K562 (cell line): ENCODE data around the gene LRRC25. TPM values are rescaled to one million over a fixed set of nuclear protein-coding genes. Genes with fewer than 3 reads are reported as not detected.
A peak's percentile ranks its signal among the peaks of the same experiment; 100 is the strongest.

Experiments
- CBFA2T3 ChIP-seq: fragments of 450-650 bp; IDR thresholded peaks from 2 replicates; pipeline ENCODE4 v1.6.1; 2017
- FOXA1 ChIP-seq: fragments of 450-650 bp; IDR thresholded peaks from 2 replicates; pipeline ENCODE4 v1.6.1; 2016; ENCODE audit warnings: mild to moderate bottlenecking, borderline replicate concordance
- FOXK2 ChIP-seq, 2 experiments: fragments of 450-650 bp; IDR thresholded peaks in 1 of 2; conservative IDR thresholded peaks in 1 of 2; 2 replicates each; pipeline ENCODE4 v1.6.1; 2016; ENCODE audit warnings: low read depth in 2 of 2, mild to moderate bottlenecking in 1 of 2
- GTF3C2 ChIP-seq: IDR thresholded peaks from 3 replicates; pipeline ENCODE4 v1.6.1; 2011; ENCODE audit warnings: borderline replicate concordance, mild to moderate bottlenecking, moderate library complexity; ENCODE audit not compliant: insufficient read length; ENCODE audit errors: extremely low read depth
- HNRNPH1 ChIP-seq: fragments of 200-400 bp; formaldehyde crosslinking; optimal IDR thresholded peaks from 2 replicates; pipeline ENCODE3; 2017; ENCODE audit warnings: low read depth, mild to moderate bottlenecking, low read length, moderate library complexity
- IFI16 ChIP-seq: fragments of 250-450 bp; sonication (Bioruptor Pico); IDR thresholded peaks from 2 replicates; pipeline ENCODE4 v2.1.2; 2022; ENCODE audit warnings: mild to moderate bottlenecking, inconsistent platforms
- ILK ChIP-seq: fragments of 450-650 bp; IDR thresholded peaks from 2 replicates; pipeline ENCODE4 v1.6.1; 2016; ENCODE audit warnings: missing genetic modification characterization, low read depth, mild to moderate bottlenecking, missing compliant biosample characterization, moderate library complexity, borderline replicate concordance
- JUN ChIP-seq, 2 experiments: sonication (generic) in 1 of 2; formaldehyde crosslinking in 1 of 2; IDR thresholded peaks; 2 replicates each; pipeline versions ENCODE4 v1.6.1 to v1.8.0; 2012 to 2022; ENCODE audit warnings: borderline replicate concordance in 2 of 2, mild to moderate bottlenecking in 2 of 2, improper control_type of control experiment in 1 of 2, low read depth in 1 of 2, low read length in 1 of 2, missing genetic modification reagents in 1 of 2
- KAT8 ChIP-seq: fragments of 450-650 bp; IDR thresholded peaks from 2 replicates; pipeline ENCODE4 v1.6.1; 2016; ENCODE audit warnings: low read depth, mild to moderate bottlenecking
- KLF13 ChIP-seq: fragments of 450-650 bp; IDR thresholded peaks from 2 replicates; pipeline ENCODE4 v1.6.1; 2016; ENCODE audit warnings: missing genetic modification characterization, low read depth, mild to moderate bottlenecking, missing compliant biosample characterization, moderate library complexity, borderline replicate concordance
- MBD2 ChIP-seq: sonication (generic); IDR thresholded peaks from 2 replicates; pipeline ENCODE4 v1.6.1; 2016; ENCODE audit warnings: low read depth, borderline replicate concordance
- MCM2 ChIP-seq: fragments of 450-650 bp; IDR thresholded peaks from 2 replicates; pipeline ENCODE4 v1.6.1; 2017; ENCODE audit warnings: low read depth, mild to moderate bottlenecking
- PKNOX1 ChIP-seq: fragments of 450-650 bp; IDR thresholded peaks from 2 replicates; pipeline ENCODE4 v1.6.1; 2016
- RBM25 ChIP-seq: fragments of 200-400 bp; formaldehyde crosslinking; IDR thresholded peaks from 2 replicates; pipeline ENCODE4 v1.6.1; 2018; ENCODE audit warnings: low read length, low read depth, moderate library complexity; ENCODE audit not compliant: severe bottlenecking
- SMARCA5 ChIP-seq: fragments of 450-650 bp; IDR thresholded peaks from 2 replicates; pipeline ENCODE4 v1.6.1; 2016
- SPI1 ChIP-seq: IDR thresholded peaks from 2 replicates; pipeline ENCODE4 v1.6.1; 2011; ENCODE audit warnings: low read depth, low read length, control low read depth, borderline replicate concordance
- STAT5B ChIP-seq: fragments of 250-450 bp; sonication (Bioruptor Pico); IDR thresholded peaks from 2 replicates; pipeline ENCODE4 v1.8.0; 2021; ENCODE audit warnings: mild to moderate bottlenecking, inconsistent platforms
- TBP ChIP-seq: optimal IDR thresholded peaks from 2 replicates; pipeline ENCODE3; 2011; ENCODE audit warnings: low read depth, low read length, improper control_type of control experiment
- TGIF2 ChIP-seq: sonication (generic); formaldehyde crosslinking; IDR thresholded peaks from 2 replicates; pipeline ENCODE4 v1.8.1; 2022; ENCODE audit warnings: mild to moderate bottlenecking, missing genetic modification reagents, moderate library complexity
- THRAP3 ChIP-seq: fragments of 450-650 bp; IDR thresholded peaks from 2 replicates; pipeline ENCODE4 v1.6.1; 2016; ENCODE audit warnings: mild to moderate bottlenecking, inconsistent platforms, borderline replicate concordance
- THRB ChIP-seq: fragments of 450-650 bp; formaldehyde crosslinking; conservative IDR thresholded peaks from 2 replicates; pipeline ENCODE4 v1.4.0; 2022; ENCODE audit warnings: mild to moderate bottlenecking, missing genetic modification characterization
- TRIM28 ChIP-seq: fragments of 450-650 bp; IDR thresholded peaks from 2 replicates; pipeline ENCODE4 v1.6.1; 2017
- ZNF354B ChIP-seq: fragments of 250-450 bp; sonication (Bioruptor Pico); IDR thresholded peaks from 2 replicates; pipeline ENCODE4 v1.4.0; 2020
- ZNF444 ChIP-seq: fragments of 250-450 bp; sonication (Bioruptor Pico); IDR thresholded peaks from 2 replicates; pipeline ENCODE4 v1.4.0; 2020; ENCODE audit warnings: mild to moderate bottlenecking, moderate library complexity
- ZNF695 ChIP-seq: fragments of 450-650 bp; formaldehyde crosslinking; IDR thresholded peaks from 2 replicates; pipeline ENCODE4 v1.4.0; 2020; ENCODE audit warnings: mild to moderate bottlenecking, moderate library complexity
- ZNF75A ChIP-seq: fragments of 450-650 bp; formaldehyde crosslinking; IDR thresholded peaks from 2 replicates; pipeline ENCODE4 v1.4.0; 2020; ENCODE audit warnings: mild to moderate bottlenecking
- polyA plus RNA-seq, 8 experiments: library from polyadenylated mRNA; depleted of rRNA in 4 of 8; stranded (reverse) in 5 of 8; unstranded in 3 of 8; fragments of >200 nt; fragmentation: Nextera tagmentation in 2 of 8; fragmentation: Illumina TruSeq in 1 of 8; extraction: Ambion mirVana in 2 of 8; extraction: Trizol in 1 of 8; gene quantifications; 2 replicates each; pipeline versions ENCODE4 v1.2.1 to v1.2.3, GENCODE V29; 2011 to 2014; ENCODE audit warnings: inconsistent platforms in 1 of 8, missing spikeins in 1 of 8
- total RNA-seq, 7 experiments: library from RNA; depleted of rRNA in 6 of 7; stranded (reverse); fragments of >200 nt in 6 of 7; fragmentation: Illumina TruSeq in 2 of 7; extraction: Trizol in 2 of 7; gene quantifications; 2 replicates each; pipeline versions ENCODE4 v1.2.1 to v1.2.3, GENCODE V29; 2011 to 2021; ENCODE audit warnings: low replicate concordance in 1 of 7

The LRRC25 gene
- total and polyA plus RNA-seq, 9 of the 15 experiments (the other 6 are each of a cell fraction or from before 2014, with no cell fraction given): 0.07 to 0.36 (median 0.10) TPM; not detected in 3

GRCh38 chr19:18401580-18402112 lies 4.2 kb upstream of the LRRC25 start (continued):
- TF ChIP-seq JUN (IDR thresholded peaks at IDR 0.05; ENCODE audit: borderline replicate concordance, low read depth, low read length) (no peak), JUN (CRISPR knock-in tag; IDR thresholded peaks at IDR 0.05; ENCODE audit: borderline replicate concordance) (no peak), HNRNPH1 (no peak), GTF3C2 (no peak), ZNF444 (CRISPR knock-in tag) (no peak), ZNF354B (no peak), STAT5B (CRISPR knock-in tag) (no peak), MBD2 (no peak), TRIM28 (no peak), ZNF75A (CRISPR knock-in tag) (no peak), SMARCA5 (peak; percentile 93), KLF13 (tag) (no peak), KAT8 (no peak), ZNF695 (CRISPR knock-in tag) (no peak), RBM25 (peak; percentile 90), TGIF2 (no peak), ILK (tag) (no peak), FOXA1 (no peak), CBFA2T3 (peak; percentile 36; the same call in 1 of the 2 replicates), THRAP3 (no peak), IFI16 (no peak), THRB (CRISPR knock-in tag) (no peak), TBP (peak; percentile 47), FOXK2 (conservative IDR thresholded peaks at IDR 0.05 in 1 of 2, IDR thresholded peaks at IDR 0.05 in 1 of 2; ENCODE audit: low read depth in 2 of 2) (peak in 1 of 2 experiments; percentile 25; a peak in 2 of 4 replicates), SPI1 (peak; percentile 100), PKNOX1 (no peak), MCM2 (no peak)
